T-helper 2 cell treated with Interferon-gamma antibody and Interleukin-4, amounts not matched to agents 5 μg/mL and 100 μg/mL, for 36 hours (primary cell): ENCODE measurements around the gene ELMOD2.
A peak's percentile ranks its signal among the peaks of the same experiment; 100 is the strongest.
"Not testable (repeated sequence)": the region's sequence is repeated elsewhere in the genome, so short reads cannot be mapped to it uniquely, and the experiment has no call there.

Experiments
- DNase-seq: peaks from one replicate; pipeline ENCODE4 v3.0.0; 2021; ENCODE audit warnings: low spot score
- H3K27ac Mint-ChIP-seq: one replicate; pipeline ENCODE4 v1.8.0; 2021; ENCODE audit warnings: mild to moderate bottlenecking, mixed read lengths
- H3K27me3 Mint-ChIP-seq: one replicate; pipeline ENCODE4 v1.8.0; 2021; ENCODE audit warnings: low read depth, mixed read lengths
- H3K36me3 Mint-ChIP-seq: one replicate; pipeline ENCODE4 v1.8.0; 2021; ENCODE audit warnings: low read depth, mixed read lengths
- H3K4me1 Mint-ChIP-seq: one replicate; pipeline ENCODE4 v1.8.0; 2021; ENCODE audit warnings: low read depth, mixed read lengths
- H3K4me3 Mint-ChIP-seq: one replicate; pipeline ENCODE4 v1.8.0; 2022; ENCODE audit warnings: mild to moderate bottlenecking, moderate library complexity, mixed read lengths
- H3K9me3 Mint-ChIP-seq: one replicate; pipeline ENCODE4 v1.8.0; 2021; ENCODE audit warnings: mixed read lengths

Gene ELMOD2

GRCh38 chr4:140523857-140524742 lies at the start of gene ELMOD2:
ELMOD2 (plus strand) TSS chr4:140524168; CDS start chr4:140525429, 1,261 bp downstream.
- Mint-ChIP-seq H3K4me1 (peaks cover 18% of the 10 kb centered on the region), H3K9me3 (peaks cover 5% of the 10 kb centered on the region), H3K4me3 (peak within 1 kb of the TSS; percentile 87), H3K27me3 (peaks cover 4% of the 10 kb centered on the region), H3K36me3 (peaks cover 14% of the 10 kb centered on the region), H3K27ac (peak within 1 kb of the TSS; percentile 57)
- DNase-seq, result peak; percentile 97

GRCh38 chr4:140483445-140483844 lies 40.5 kb upstream of the ELMOD2 start:
- no peak for DNase-seq
- Mint-ChIP-seq H3K4me3 (no peak overlapping the region), H3K27me3 (peaks cover 12% of the 10 kb centered on the region), H3K4me1 (no peaks in the 10 kb centered on the region), H3K27ac (no peak overlapping the region), H3K9me3 (no peaks in the 10 kb centered on the region), H3K36me3 (no peaks in the 10 kb centered on the region)

GRCh38 chr4:140485939-140486338 lies 38.0 kb upstream of the ELMOD2 start:
- Mint-ChIP-seq H3K27ac (no peak overlapping the region), H3K4me1 (no peaks in the 10 kb centered on the region), H3K36me3 (no peaks in the 10 kb centered on the region), H3K4me3 (no peak overlapping the region), H3K9me3 (no peaks in the 10 kb centered on the region), H3K27me3 (peaks cover 10% of the 10 kb centered on the region)
- no peak for DNase-seq

- Mint-ChIP-seq H3K4me3 (peak overlapping the region; percentile 14), H3K27ac (no peak overlapping the region), H3K27me3 (peaks cover 55% of the 10 kb centered on the region), H3K9me3 (no peaks in the 10 kb centered on the region), H3K36me3 (no peaks in the 10 kb centered on the region), H3K4me1 (no peaks in the 10 kb centered on the region)
- DNase-seq, result no peak
Observed at GRCh38 chr4:140497405-140497746, 26.6 kb upstream of the ELMOD2 start.

GRCh38 chr4:140497747-140498636 lies 26.0 kb upstream of the ELMOD2 start, which contains the start of gene MGAT4D:
MGAT4D (minus strand) TSS chr4:140498293; CDS start chr4:140498222, 71 bp downstream.
- DNase-seq, result no peak
- H3K4me1 Mint-ChIP-seq, result no peaks in the 10 kb centered on the region
- peaks cover 60% of the 10 kb centered on the region for H3K27me3 Mint-ChIP-seq
- H3K4me3 Mint-ChIP-seq, result peak within 1 kb of the TSS; percentile 14
- no peak within 1 kb of the TSS for H3K27ac Mint-ChIP-seq
- H3K36me3 Mint-ChIP-seq, result no peaks in the 10 kb centered on the region
- no peaks in the 10 kb centered on the region for H3K9me3 Mint-ChIP-seq

- Mint-ChIP-seq H3K27ac (no peak overlapping the region), H3K9me3 (no peaks in the 10 kb centered on the region), H3K27me3 (peaks cover 66% of the 10 kb centered on the region), H3K36me3 (no peaks in the 10 kb centered on the region), H3K4me1 (no peaks in the 10 kb centered on the region), H3K4me3 (no peak overlapping the region)
- DNase-seq, result no peak
Observed at GRCh38 chr4:140499391-140499790, 24.6 kb upstream of the ELMOD2 start.

- Mint-ChIP-seq H3K4me1 (no peaks in the 10 kb centered on the region), H3K27ac (no peak overlapping the region), H3K36me3 (no peaks in the 10 kb centered on the region), H3K9me3 (no peaks in the 10 kb centered on the region), H3K4me3 (no peak overlapping the region), H3K27me3 (peaks cover 40% of the 10 kb centered on the region)
- DNase-seq, result no peak
Observed at GRCh38 chr4:140504261-140504660, 19.7 kb upstream of the ELMOD2 start.

GRCh38 chr4:140513765-140514164 lies 10.2 kb upstream of the ELMOD2 start:
- not testable (repeated sequence) for H3K36me3 Mint-ChIP-seq, H3K4me1 Mint-ChIP-seq, H3K27ac Mint-ChIP-seq

GRCh38 chr4:140515423-140515822 lies 8.5 kb upstream of the ELMOD2 start:
- H3K4me1 Mint-ChIP-seq, result no peaks in the 10 kb centered on the region
- no peaks in the 10 kb centered on the region for H3K36me3 Mint-ChIP-seq
- no peak for DNase-seq
- no peaks in the 10 kb centered on the region for H3K9me3 Mint-ChIP-seq
- no peak overlapping the region for H3K27ac Mint-ChIP-seq
- H3K4me3 Mint-ChIP-seq, result no peak overlapping the region
- H3K27me3 Mint-ChIP-seq, result peaks cover 30% of the 10 kb centered on the region

More at GRCh38 chr4:140513765-140514164, 10.2 kb upstream of the ELMOD2 start:
- not testable (repeated sequence) for H3K9me3 Mint-ChIP-seq, H3K4me3 Mint-ChIP-seq, DNase-seq
- H3K27me3 Mint-ChIP-seq, result peaks cover 42% of the 10 kb centered on the region

GRCh38 chr4:140523370-140523856 lies 555 bp upstream of the ELMOD2 start:
- H3K4me3 Mint-ChIP-seq, result peak overlapping the region; percentile 87
- peaks cover 18% of the 10 kb centered on the region for H3K4me1 Mint-ChIP-seq

GRCh38 chr4:140529434-140529833 lies 5.5 kb downstream of the ELMOD2 start:
- no peak overlapping the region for H3K27ac Mint-ChIP-seq
- H3K9me3 Mint-ChIP-seq, result peaks cover 5% of the 10 kb centered on the region
- no peaks in the 10 kb centered on the region for H3K27me3 Mint-ChIP-seq
- H3K4me1 Mint-ChIP-seq, result peaks cover 12% of the 10 kb centered on the region
- H3K4me3 Mint-ChIP-seq, result no peak overlapping the region
- peaks cover 15% of the 10 kb centered on the region for H3K36me3 Mint-ChIP-seq
- no peak for DNase-seq

More at GRCh38 chr4:140523370-140523856, 555 bp upstream of the ELMOD2 start:
- peaks cover 5% of the 10 kb centered on the region for H3K9me3 Mint-ChIP-seq
- peaks cover 14% of the 10 kb centered on the region for H3K36me3 Mint-ChIP-seq
- H3K27ac Mint-ChIP-seq, result no peak overlapping the region
- H3K27me3 Mint-ChIP-seq, result peaks cover 4% of the 10 kb centered on the region
- DNase-seq, result no peak

GRCh38 chr4:140533951-140534480 lies 10.0 kb downstream of the ELMOD2 start:
- no peaks in the 10 kb centered on the region for H3K9me3 Mint-ChIP-seq
- no peaks in the 10 kb centered on the region for H3K27me3 Mint-ChIP-seq
- no peak overlapping the region for H3K27ac Mint-ChIP-seq
- H3K4me3 Mint-ChIP-seq, result no peak overlapping the region
- H3K36me3 Mint-ChIP-seq, result peaks cover 5% of the 10 kb centered on the region
- peaks cover 5% of the 10 kb centered on the region for H3K4me1 Mint-ChIP-seq
- no peak for DNase-seq

- Mint-ChIP-seq H3K27ac (no peak overlapping the region), H3K4me1 (peaks cover 11% of the 10 kb centered on the region), H3K27me3 (peaks cover 25% of the 10 kb centered on the region), H3K9me3 (no peaks in the 10 kb centered on the region), H3K36me3 (peaks cover 4% of the 10 kb centered on the region), H3K4me3 (no peak overlapping the region)
- peak; percentile 56 for DNase-seq
Observed at GRCh38 chr4:140556372-140557085, 32.6 kb downstream of the ELMOD2 start.
